Adrenal gland (tissue), 12 donors: ENCODE data around the gene NOB1. TPM values are rescaled to one million over a fixed set of nuclear protein-coding genes. Genes with fewer than 3 reads are reported as not detected.

ENCODE experiments used
- DNase-seq, 7 donors: peaks; one replicate each; pipeline ENCODE4 v3.0.0-alpha.2; 2019 to 2020
- H3K27ac ChIP-seq, 5 donors: fragments of 200-600 bp; sonication (generic) in 4 of 5; 1 replicate in 3 of 5; 2 replicates in 2 of 5; pipeline versions ENCODE4 v1.5.1 to v1.8.0; 2016 to 2020; ENCODE audit warnings: mild to moderate bottlenecking in 1 of 5
- H3K27me3 ChIP-seq: fragments of 200-600 bp; 2 replicates; pipeline ENCODE4 v1.8.0; 2021
- H3K36me3 ChIP-seq, 2 donors: fragments of 200-600 bp; replicated peaks in 1 of 2; 1 replicate in 1 of 2; 2 replicates in 1 of 2; pipeline versions ENCODE4 v1.5.1 to v1.8.0; 2018 to 2022
- H3K4me1 ChIP-seq, 2 donors: fragments of 200-600 bp; replicated peaks in 1 of 2; 1 replicate in 1 of 2; 2 replicates in 1 of 2; pipeline versions ENCODE4 v1.5.1 to v1.8.0; 2018 to 2021
- H3K4me3 ChIP-seq, 4 donors: fragments of 200-600 bp; sonication (generic) in 3 of 4; one replicate each; pipeline ENCODE4 v1.5.1; 2016 to 2018
- H3K9me3 ChIP-seq, 3 donors: fragments of 200-600 bp; sonication (generic) in 1 of 3; replicated peaks in 1 of 3; 1 replicate in 2 of 3; 2 replicates in 1 of 3; pipeline versions ENCODE4 v1.5.1 to v1.8.0; 2016 to 2021
- POLR2A ChIP-seq, 2 donors: fragments of 450-650 bp; IDR thresholded peaks; one replicate each; pipeline ENCODE4 v1.6.1; 2017; ENCODE audit warnings: antibody characterized with exemption in 2 of 2, mild to moderate bottlenecking in 2 of 2, moderate library complexity in 1 of 2
- WGBS, 4 donors: extraction: QIAGEN DNeasy Blood & Tissue Kit in 2 of 4; methylation state at CpG; one replicate each; pipeline versions ENCODE4 v1.1.5 to v1.1.7; 2013 to 2017; 5-methylcytosine and 5-hydroxymethylcytosine counted together
- intact Hi-C, 2 donors: fragments of 100-400 bp; cut with DNase I; formaldehyde crosslinking; loops; one replicate each; pipeline versions ENCODE4 v1.14.1 to v1.15.0; 2022 to 2023
- polyA plus RNA-seq, 3 donors: library from polyadenylated mRNA; stranded (reverse); fragments of 200-250 nt in 2 of 3; fragments of 350-450 nt in 1 of 3; fragmentation: Illumina TruSeq in 1 of 3; extraction: RNeasy Lipid Tissue Mini Kit (QIAGEN cat#74804) in 1 of 3; gene quantifications; one replicate each; pipeline ENCODE4 v1.2.3, GENCODE V29; 2013 to 2014
- total RNA-seq, 9 donors: library from RNA; depleted of rRNA in 4 of 9; stranded (reverse); fragments of >200 nt in 4 of 9; fragments of 120-200 nt in 1 of 9; fragmentation: NEBNext Ultra II Directional in 1 of 9; extraction: Animal tissue kit (Norgen Biotek cat#: 25700) in 1 of 9; gene quantifications; one replicate each; pipeline versions ENCODE4 v1.1.0 to v1.2.4, GENCODE V29; 2013 to 2023
- TF ChIP-seq, protein P1 (sequence below), 6 experiments: fragments of 450-650 bp in 4 of 6; fragments of 200-600 bp in 2 of 6; sonication (generic) in 1 of 6; IDR thresholded peaks; 1 replicate in 5 of 6; 2 replicates in 1 of 6; pipeline versions ENCODE4 v1.5.1 to v1.8.0; 2016 to 2021; ENCODE audit warnings: antibody characterized with exemption in 6 of 6, mild to moderate bottlenecking in 2 of 6, moderate library complexity in 1 of 6
- donor health status: healthy with polysubstance abuse.
- donor health status: Bipolar disorder and iron deficiency.
- donor health status: DM: yes; HTN: yes; CAD: no.
- donor health status: DM: no; HTN: no; CAD: no.
- donor health status: DM: no; HTN: no; CAD: no.
- donor health status: DM: yes; HTN: yes; CAD: no.

The NOB1 gene
- total and polyA plus RNA-seq, 12 donors, result 26.9 to 98.4 (median 70.4) TPM

DNA sequence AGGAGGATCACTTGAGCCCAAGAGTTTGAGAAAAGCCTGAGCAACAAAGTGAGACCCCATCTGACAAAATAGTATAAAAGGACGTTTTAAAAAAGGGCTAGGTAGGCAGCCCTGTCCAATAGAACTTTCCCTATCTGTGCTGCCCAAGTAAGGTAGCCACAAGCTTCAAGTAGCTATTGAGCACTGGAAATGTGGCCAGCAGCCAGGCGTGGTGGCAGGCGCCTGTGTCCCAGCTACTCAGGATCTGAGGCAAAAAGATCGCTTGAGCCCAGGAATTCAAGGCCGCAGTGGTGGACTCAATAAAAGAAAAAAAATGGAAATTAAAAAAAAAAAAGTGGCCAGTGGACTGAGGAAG is 26.8 kb downstream of the NOB1 start:
- Histone ChIP-seq H3K27me3 (no peaks in the 10 kb centered on the region), H3K36me3 (no peaks in the 10 kb centered on the region), H3K9me3 (no peaks in the 10 kb centered on the region), H3K4me3 (no peak overlapping the region), H3K4me1 (peaks cover 21 to 22% of the 10 kb centered on the region in 2 donors), H3K27ac (peak overlapping the region in 3 of 5 donors; percentile 7 to 94 (median 88))
- intact Hi-C loops, result no loop called here
- no peak for TF ChIP-seq POLR2A (IDR thresholded peaks at IDR 0.05)
- TF ChIP-seq, protein P1, sequence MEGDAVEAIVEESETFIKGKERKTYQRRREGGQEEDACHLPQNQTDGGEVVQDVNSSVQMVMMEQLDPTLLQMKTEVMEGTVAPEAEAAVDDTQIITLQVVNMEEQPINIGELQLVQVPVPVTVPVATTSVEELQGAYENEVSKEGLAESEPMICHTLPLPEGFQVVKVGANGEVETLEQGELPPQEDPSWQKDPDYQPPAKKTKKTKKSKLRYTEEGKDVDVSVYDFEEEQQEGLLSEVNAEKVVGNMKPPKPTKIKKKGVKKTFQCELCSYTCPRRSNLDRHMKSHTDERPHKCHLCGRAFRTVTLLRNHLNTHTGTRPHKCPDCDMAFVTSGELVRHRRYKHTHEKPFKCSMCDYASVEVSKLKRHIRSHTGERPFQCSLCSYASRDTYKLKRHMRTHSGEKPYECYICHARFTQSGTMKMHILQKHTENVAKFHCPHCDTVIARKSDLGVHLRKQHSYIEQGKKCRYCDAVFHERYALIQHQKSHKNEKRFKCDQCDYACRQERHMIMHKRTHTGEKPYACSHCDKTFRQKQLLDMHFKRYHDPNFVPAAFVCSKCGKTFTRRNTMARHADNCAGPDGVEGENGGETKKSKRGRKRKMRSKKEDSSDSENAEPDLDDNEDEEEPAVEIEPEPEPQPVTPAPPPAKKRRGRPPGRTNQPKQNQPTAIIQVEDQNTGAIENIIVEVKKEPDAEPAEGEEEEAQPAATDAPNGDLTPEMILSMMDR (IDR thresholded peaks at IDR 0.05), result no peak
- DNase-seq, result peak; percentile 58 to 87 (median 84)
- 56 to 74% (median 58%) methylated on average over 5 of the region's 5 CpGs for WGBS, 4 donors

DNA sequence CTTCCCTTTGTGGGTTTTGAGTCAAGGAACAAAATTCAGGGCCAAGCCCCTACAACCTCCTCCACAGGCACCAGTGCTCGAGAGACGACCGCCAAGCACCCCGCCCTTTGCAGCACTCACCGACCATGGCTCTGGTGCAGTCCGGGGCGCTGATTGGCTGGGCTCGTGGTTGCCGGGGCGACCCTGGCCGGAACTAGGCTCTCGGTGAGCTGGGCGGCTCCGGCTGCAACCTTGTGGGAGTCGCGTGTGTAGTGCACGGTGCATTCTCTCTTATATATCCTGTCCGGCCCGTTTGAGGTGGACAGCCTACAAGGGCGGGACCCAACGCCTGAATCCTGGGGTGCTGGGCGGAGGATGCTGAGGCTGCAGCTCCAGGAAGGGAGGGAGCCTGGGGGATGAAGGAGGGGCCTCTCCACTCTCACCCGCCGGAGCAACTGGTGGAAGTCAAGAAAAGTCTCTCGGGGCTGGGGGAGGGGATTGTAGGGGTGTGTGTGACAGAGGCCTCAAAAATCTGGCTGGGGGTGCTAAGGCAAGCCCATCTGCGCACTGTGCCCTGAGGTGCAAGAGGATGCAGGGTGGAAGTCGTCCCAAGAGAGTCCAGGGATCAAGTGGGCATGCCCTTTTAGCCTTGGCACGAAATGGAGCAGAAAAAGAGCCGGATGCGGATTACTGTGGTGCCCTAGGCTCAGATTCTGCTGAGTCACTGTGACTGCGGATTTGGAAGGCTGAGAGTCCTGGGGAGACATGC is 28.2 kb downstream of the NOB1 start, which contains the start of gene NQO1:
Gene NQO1 (minus strand): TSS at position 248 of the 748 bp plus-strand sequence. CDS start 121 bp downstream, at position 127.
- whole genome bisulfite sequencing, 4 donors, result 0 to 1% (median 0%) methylated on average over 14 to 31 of the region's 31 CpGs
- intact Hi-C loops, result no loop called here
- peak within 1 kb of the TSS in 3 of 4 donors; percentile 2 to 67 (median 14) for H3K4me3 ChIP-seq
- peaks cover 21 to 22% of the 10 kb centered on the region in 2 donors for H3K4me1 ChIP-seq
- H3K27me3 ChIP-seq, result no peaks in the 10 kb centered on the region
- peak; percentile 91 to 98 (median 97) for DNase-seq
- no peaks in the 10 kb centered on the region for H3K9me3 ChIP-seq
- peak within 1 kb of the TSS; percentile 63 to 94 (median 83) for H3K27ac ChIP-seq
- peak; percentile 33 to 80 for TF ChIP-seq POLR2A (IDR thresholded peaks at IDR 0.05)
- TF ChIP-seq, protein P1 (IDR thresholded peaks at IDR 0.05), result no peak
- H3K36me3 ChIP-seq, result no peaks in the 10 kb centered on the region

DNA sequence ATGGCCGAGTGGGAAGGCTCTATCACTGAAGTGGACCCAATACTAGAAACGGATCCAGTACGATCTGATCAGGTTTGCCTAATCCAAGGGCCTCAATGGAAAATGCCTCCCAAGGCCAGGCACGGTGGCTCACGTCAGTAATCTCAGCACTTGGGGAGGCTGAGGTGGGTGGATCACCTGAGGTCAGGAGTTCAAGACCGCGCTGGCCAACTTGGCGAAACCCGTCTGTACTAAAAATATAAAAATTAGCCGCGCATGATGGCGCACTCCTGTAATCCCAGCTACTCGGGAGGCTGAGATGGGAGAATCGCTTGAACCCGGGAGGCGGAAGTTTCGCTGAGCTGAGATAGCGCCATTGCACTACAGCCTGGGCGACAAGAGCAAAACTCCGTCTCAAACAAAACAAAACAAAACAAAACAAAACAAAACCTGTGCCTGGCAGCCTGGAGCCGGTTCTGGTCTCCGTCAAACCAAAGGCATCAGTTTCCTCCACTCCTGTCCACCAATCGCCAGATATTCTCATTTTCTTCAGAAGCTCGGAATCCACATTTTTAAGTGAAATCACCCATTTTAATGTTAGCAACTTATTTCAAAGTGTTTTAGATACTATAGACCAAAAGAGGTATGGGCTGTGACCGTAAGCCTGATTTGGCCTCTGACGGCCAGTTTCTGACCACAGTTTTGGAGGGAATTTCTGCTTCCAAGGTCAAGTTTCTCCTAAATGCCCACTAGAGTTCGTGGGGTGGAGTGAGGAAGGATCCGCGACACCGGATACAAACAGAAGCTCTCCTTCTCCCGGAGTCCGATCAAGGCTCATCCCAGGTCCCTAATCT is 29.0 kb downstream of the NOB1 start:
- TF ChIP-seq, protein P1 (IDR thresholded peaks at IDR 0.05), result no peak
- no peak for TF ChIP-seq POLR2A (IDR thresholded peaks at IDR 0.05)
- no peaks in the 10 kb centered on the region for H3K36me3 ChIP-seq
- intact Hi-C loops, result no loop called here
- no peak for DNase-seq
- peaks cover 21 to 22% of the 10 kb centered on the region in 2 donors for H3K4me1 ChIP-seq
- peak overlapping the region in 3 of 4 donors; percentile 2 to 67 (median 14) for H3K4me3 ChIP-seq
- WGBS, 4 donors, result 60 to 67% (median 65%) methylated on average over 28 to 32 of the region's 32 CpGs
- no peaks in the 10 kb centered on the region for H3K27me3 ChIP-seq
- H3K9me3 ChIP-seq, result no peaks in the 10 kb centered on the region
- peak overlapping the region; percentile 63 to 94 (median 83) for H3K27ac ChIP-seq

DNA sequence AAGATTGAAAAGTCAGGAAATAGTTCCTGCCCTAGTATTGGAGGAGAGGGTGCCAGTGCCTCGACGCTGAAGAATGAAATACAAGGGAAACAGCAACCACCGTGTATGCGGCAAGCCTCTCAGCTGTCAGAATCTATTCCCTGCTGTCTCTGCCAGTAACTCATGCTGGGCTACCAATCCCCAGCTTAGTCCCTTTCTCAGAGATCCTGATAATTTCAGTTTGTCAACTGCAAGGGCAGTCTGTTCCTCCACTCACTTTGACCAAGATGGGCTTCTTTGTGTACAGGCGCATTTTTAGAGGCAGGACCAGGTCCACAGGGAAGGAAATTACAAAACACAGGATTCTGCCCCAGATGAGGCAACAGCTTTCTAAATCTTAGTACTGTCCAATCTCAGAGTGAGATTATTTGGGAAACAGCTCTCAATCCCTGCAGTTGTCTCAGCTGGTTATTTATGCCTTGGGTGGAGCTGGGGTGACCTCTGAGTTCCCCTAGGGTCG is 29.7 kb downstream of the NOB1 start:
- Histone ChIP-seq H3K4me1 (peaks cover 21 to 22% of the 10 kb centered on the region in 2 donors), H3K27ac (peak overlapping the region in 2 of 5 donors; percentile 32 to 94), H3K27me3 (no peaks in the 10 kb centered on the region), H3K9me3 (no peaks in the 10 kb centered on the region), H3K4me3 (peak overlapping the region in 1 of 4 donors; percentile 67), H3K36me3 (no peaks in the 10 kb centered on the region)
- WGBS, 4 donors, result 60 to 73% (median 67%) methylated on average over 6 of the region's 6 CpGs
- peak in 3 of 7 donors; percentile 11 to 54 (median 20) for DNase-seq
- intact Hi-C loops, result no loop called here
- TF ChIP-seq POLR2A (IDR thresholded peaks at IDR 0.05), result no peak
- TF ChIP-seq, protein P1 (IDR thresholded peaks at IDR 0.05), result no peak
